HepG2 (cell line): ENCODE measurements around the gene SPATA25. TPM values are rescaled to one million over a fixed set of nuclear protein-coding genes. Genes with fewer than 3 reads are reported as not detected.
A peak's percentile ranks its signal among the peaks of the same experiment; 100 is the strongest.

Source experiments
- ATF3 ChIP-seq: sonication (generic); formaldehyde crosslinking; IDR thresholded peaks from 2 replicates; pipeline ENCODE4 v1.4.0; 2020; ENCODE audit warnings: missing genetic modification reagents
- IRF1 ChIP-seq: sonication (generic); formaldehyde crosslinking; IDR thresholded peaks from 2 replicates; pipeline ENCODE4 v1.4.0; 2020; ENCODE audit warnings: low read depth, mild to moderate bottlenecking, missing genetic modification reagents
- KMT2B ChIP-seq: IDR thresholded peaks from 2 replicates; pipeline ENCODE4 v1.6.1; 2016; ENCODE audit warnings: missing genetic modification reagents, missing compliant biosample characterization
- MAFF ChIP-seq: IDR thresholded peaks from 2 replicates; pipeline ENCODE4 v1.6.1; 2011; ENCODE audit warnings: low read depth, low read length, improper control_type of control experiment
- MYNN ChIP-seq: sonication (generic); formaldehyde crosslinking; IDR thresholded peaks from 2 replicates; pipeline ENCODE4 v1.4.0; 2020; ENCODE audit warnings: mild to moderate bottlenecking, low read depth, missing genetic modification reagents
- NONO ChIP-seq, 2 experiments: fragments of 450-650 bp in 1 of 2; sonication (generic) in 1 of 2; formaldehyde crosslinking in 1 of 2; IDR thresholded peaks in 1 of 2; conservative IDR thresholded peaks in 1 of 2; 2 replicates each; pipeline versions ENCODE4 v1.6.1 to v1.8.0; 2017 to 2022; ENCODE audit warnings: mild to moderate bottlenecking in 1 of 2, missing genetic modification reagents in 1 of 2, moderate library complexity in 1 of 2
- RFX5 ChIP-seq: IDR thresholded peaks from 2 replicates; pipeline ENCODE4 v1.6.1; 2011; ENCODE audit warnings: low read depth, low read length, improper control_type of control experiment
- TAF15 ChIP-seq: fragments of 200-400 bp; formaldehyde crosslinking; IDR thresholded peaks from one replicate; pipeline ENCODE4 v1.6.1; 2018; ENCODE audit warnings: mild to moderate bottlenecking, low read depth, low read length; ENCODE audit not compliant: poor library complexity, severe bottlenecking
- ZFP62 ChIP-seq: sonication (generic); formaldehyde crosslinking; IDR thresholded peaks from 2 replicates; pipeline ENCODE4 v1.4.0; 2020; ENCODE audit warnings: missing genetic modification reagents
- ZNF207 ChIP-seq: fragments of 450-650 bp; IDR thresholded peaks from 2 replicates; pipeline ENCODE4 v1.6.1; 2016; ENCODE audit warnings: antibody characterized with exemption, borderline replicate concordance
- ZNF354B ChIP-seq: sonication (generic); formaldehyde crosslinking; IDR thresholded peaks from 2 replicates; pipeline ENCODE4 v1.8.0; 2022; ENCODE audit warnings: mild to moderate bottlenecking, missing genetic modification reagents
- ZNF382 ChIP-seq: sonication (generic); formaldehyde crosslinking; IDR thresholded peaks from 2 replicates; pipeline ENCODE4 v1.5.0; 2020; ENCODE audit warnings: missing genetic modification reagents, mild to moderate bottlenecking, borderline replicate concordance
- ZNF547 ChIP-seq: sonication (generic); formaldehyde crosslinking; IDR thresholded peaks from 2 replicates; pipeline ENCODE4 v1.5.1; 2020; ENCODE audit warnings: mild to moderate bottlenecking, missing genetic modification reagents
- ZNF639 ChIP-seq: conservative IDR thresholded peaks from 2 replicates; pipeline ENCODE4 v1.6.1; 2018; ENCODE audit warnings: missing genetic modification reagents
- ZNF670 ChIP-seq: sonication (generic); formaldehyde crosslinking; IDR thresholded peaks from 2 replicates; pipeline ENCODE4 v1.8.0; 2022; ENCODE audit warnings: mild to moderate bottlenecking, missing genetic modification reagents, borderline replicate concordance
- ZNF766 ChIP-seq: sonication (generic); formaldehyde crosslinking; IDR thresholded peaks from 2 replicates; pipeline ENCODE4 v1.5.0; 2020; ENCODE audit warnings: missing genetic modification reagents, borderline replicate concordance
- polyA plus RNA-seq, 8 experiments: library from polyadenylated mRNA; depleted of rRNA in 3 of 8; stranded (reverse) in 7 of 8; unstranded in 1 of 8; fragments of >200 nt; fragmentation: Illumina TruSeq in 4 of 8; extraction: Trizol in 4 of 8; gene quantifications; 2 replicates each; pipeline versions ENCODE4 v1.2.1 to v1.2.3, GENCODE V29; 2011 to 2016; ENCODE audit warnings: low read depth in 4 of 8, missing spikeins in 1 of 8, mixed read lengths in 1 of 8; ENCODE audit not compliant: insufficient read depth in 1 of 8
- total RNA-seq, 5 experiments: library from RNA; depleted of rRNA; stranded (reverse); fragments of >200 nt; fragmentation: Illumina TruSeq; extraction: Trizol; gene quantifications; 2 replicates each; pipeline ENCODE4 v1.2.3, GENCODE V29; 2016; ENCODE audit warnings: low read depth in 1 of 5
- TF ChIP-seq, protein P1 (sequence below): sonication (generic); formaldehyde crosslinking; IDR thresholded peaks from 2 replicates; pipeline ENCODE4 v1.8.0; 2022; ENCODE audit warnings: mild to moderate bottlenecking, missing genetic modification reagents, borderline replicate concordance
- TF ChIP-seq, protein P2 (sequence below): sonication (generic); formaldehyde crosslinking; IDR thresholded peaks from 2 replicates; pipeline ENCODE4 v1.5.0; 2020; ENCODE audit warnings: missing genetic modification reagents
- TF ChIP-seq, protein P3 (sequence below): sonication (generic); formaldehyde crosslinking; IDR thresholded peaks from 2 replicates; pipeline ENCODE4 v1.8.0; 2022; ENCODE audit warnings: missing genetic modification reagents, mild to moderate bottlenecking, moderate library complexity, borderline replicate concordance
- TF ChIP-seq, protein P4 (sequence below): sonication (generic); formaldehyde crosslinking; IDR thresholded peaks from 2 replicates; pipeline ENCODE4 v1.9.0; 2022; ENCODE audit warnings: missing genetic modification reagents, mild to moderate bottlenecking, borderline replicate concordance

SPATA25 gene
- total and polyA plus RNA-seq, 2 of the 13 experiments (the other 11 are each of a cell fraction or from before 2014, with no cell fraction given) = 4.8 to 7.6 TPM

- TF ChIP-seq RFX5 (no peak), ATF3 (CRISPR knock-in tag) (no peak), KMT2B (no peak), NONO (IDR thresholded peaks at IDR 0.05) (no peak), NONO (CRISPR knock-in tag; conservative IDR thresholded peaks at IDR 0.05) (no peak), ZFP62 (no peak), ZNF207 (no peak), ZNF354B (CRISPR knock-in tag) (no peak), ZNF670 (CRISPR knock-in tag) (0 out of 2 replicates have a peak, but pooled peaks have one; percentile 51), MAFF (no peak), ZNF639 (CRISPR knock-in tag) (no peak), MYNN (no peak), ZNF547 (CRISPR knock-in tag) (no peak), ZNF382 (CRISPR knock-in tag) (no peak), IRF1 (no peak), TAF15 (no peak), ZNF766 (CRISPR knock-in tag) (no peak)
- TF ChIP-seq, protein P1, sequence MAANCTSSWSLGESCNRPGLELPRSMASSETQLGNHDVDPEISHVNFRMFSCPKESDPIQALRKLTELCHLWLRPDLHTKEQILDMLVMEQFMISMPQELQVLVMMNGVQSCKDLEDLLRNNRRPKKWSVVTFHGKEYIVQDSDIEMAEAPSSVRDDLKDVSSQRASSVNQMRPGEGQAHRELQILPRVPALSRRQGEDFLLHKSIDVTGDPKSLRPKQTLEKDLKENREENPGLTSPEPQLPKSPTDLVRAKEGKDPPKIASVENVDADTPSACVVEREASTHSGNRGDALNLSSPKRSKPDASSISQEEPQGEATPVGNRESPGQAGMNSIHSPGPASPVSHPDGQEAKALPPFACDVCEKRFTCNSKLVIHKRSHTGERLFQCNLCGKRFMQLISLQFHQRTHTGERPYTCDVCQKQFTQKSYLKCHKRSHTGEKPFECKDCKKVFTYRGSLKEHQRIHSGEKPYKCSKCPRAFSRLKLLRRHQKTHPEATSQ = no peak
- TF ChIP-seq, protein P2, sequence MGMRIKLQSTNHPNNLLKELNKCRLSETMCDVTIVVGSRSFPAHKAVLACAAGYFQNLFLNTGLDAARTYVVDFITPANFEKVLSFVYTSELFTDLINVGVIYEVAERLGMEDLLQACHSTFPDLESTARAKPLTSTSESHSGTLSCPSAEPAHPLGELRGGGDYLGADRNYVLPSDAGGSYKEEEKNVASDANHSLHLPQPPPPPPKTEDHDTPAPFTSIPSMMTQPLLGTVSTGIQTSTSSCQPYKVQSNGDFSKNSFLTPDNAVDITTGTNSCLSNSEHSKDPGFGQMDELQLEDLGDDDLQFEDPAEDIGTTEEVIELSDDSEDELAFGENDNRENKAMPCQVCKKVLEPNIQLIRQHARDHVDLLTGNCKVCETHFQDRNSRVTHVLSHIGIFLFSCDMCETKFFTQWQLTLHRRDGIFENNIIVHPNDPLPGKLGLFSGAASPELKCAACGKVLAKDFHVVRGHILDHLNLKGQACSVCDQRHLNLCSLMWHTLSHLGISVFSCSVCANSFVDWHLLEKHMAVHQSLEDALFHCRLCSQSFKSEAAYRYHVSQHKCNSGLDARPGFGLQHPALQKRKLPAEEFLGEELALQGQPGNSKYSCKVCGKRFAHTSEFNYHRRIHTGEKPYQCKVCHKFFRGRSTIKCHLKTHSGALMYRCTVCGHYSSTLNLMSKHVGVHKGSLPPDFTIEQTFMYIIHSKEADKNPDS (CRISPR knock-in tag) = no peak
- TF ChIP-seq, protein P3, sequence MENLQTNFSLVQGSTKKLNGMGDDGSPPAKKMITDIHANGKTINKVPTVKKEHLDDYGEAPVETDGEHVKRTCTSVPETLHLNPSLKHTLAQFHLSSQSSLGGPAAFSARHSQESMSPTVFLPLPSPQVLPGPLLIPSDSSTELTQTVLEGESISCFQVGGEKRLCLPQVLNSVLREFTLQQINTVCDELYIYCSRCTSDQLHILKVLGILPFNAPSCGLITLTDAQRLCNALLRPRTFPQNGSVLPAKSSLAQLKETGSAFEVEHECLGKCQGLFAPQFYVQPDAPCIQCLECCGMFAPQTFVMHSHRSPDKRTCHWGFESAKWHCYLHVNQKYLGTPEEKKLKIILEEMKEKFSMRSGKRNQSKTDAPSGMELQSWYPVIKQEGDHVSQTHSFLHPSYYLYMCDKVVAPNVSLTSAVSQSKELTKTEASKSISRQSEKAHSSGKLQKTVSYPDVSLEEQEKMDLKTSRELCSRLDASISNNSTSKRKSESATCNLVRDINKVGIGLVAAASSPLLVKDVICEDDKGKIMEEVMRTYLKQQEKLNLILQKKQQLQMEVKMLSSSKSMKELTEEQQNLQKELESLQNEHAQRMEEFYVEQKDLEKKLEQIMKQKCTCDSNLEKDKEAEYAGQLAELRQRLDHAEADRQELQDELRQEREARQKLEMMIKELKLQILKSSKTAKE = no peak
- TF ChIP-seq, protein P4, sequence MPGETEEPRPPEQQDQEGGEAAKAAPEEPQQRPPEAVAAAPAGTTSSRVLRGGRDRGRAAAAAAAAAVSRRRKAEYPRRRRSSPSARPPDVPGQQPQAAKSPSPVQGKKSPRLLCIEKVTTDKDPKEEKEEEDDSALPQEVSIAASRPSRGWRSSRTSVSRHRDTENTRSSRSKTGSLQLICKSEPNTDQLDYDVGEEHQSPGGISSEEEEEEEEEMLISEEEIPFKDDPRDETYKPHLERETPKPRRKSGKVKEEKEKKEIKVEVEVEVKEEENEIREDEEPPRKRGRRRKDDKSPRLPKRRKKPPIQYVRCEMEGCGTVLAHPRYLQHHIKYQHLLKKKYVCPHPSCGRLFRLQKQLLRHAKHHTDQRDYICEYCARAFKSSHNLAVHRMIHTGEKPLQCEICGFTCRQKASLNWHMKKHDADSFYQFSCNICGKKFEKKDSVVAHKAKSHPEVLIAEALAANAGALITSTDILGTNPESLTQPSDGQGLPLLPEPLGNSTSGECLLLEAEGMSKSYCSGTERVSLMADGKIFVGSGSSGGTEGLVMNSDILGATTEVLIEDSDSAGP (CRISPR knock-in tag) = no peak
These were observed 39.3 kb upstream of the SPATA25 start (continued) for GRCh38 chr20:45926731-45927070.
